H1 (cell line): ENCODE results near the gene KCNH4.

ENCODE experiments used
- BRCA1 ChIP-seq: IDR thresholded peaks from 2 replicates; pipeline ENCODE4 v1.6.1; 2012; ENCODE audit warnings: low read depth, low read length, improper control_type of control experiment
- CREB1 ChIP-seq: IDR thresholded peaks from 2 replicates; pipeline ENCODE4 v1.6.1; 2012; ENCODE audit warnings: inconsistent platforms
- EZH2 ChIP-seq: fragments of 200-600 bp; sonication (generic); IDR thresholded peaks from 2 replicates; pipeline ENCODE4 v1.7.1; 2012; ENCODE audit warnings: low read depth, mild to moderate bottlenecking, moderate library complexity, low read length, inconsistent platforms; ENCODE audit not compliant: severe bottlenecking
- POLR2A ChIP-seq, 2 experiments: IDR thresholded peaks; 1 replicate in 1 of 2; 2 replicates in 1 of 2; pipeline ENCODE4 v1.6.1; 2011; ENCODE audit warnings: low read depth in 2 of 2, low read length in 2 of 2, mild to moderate bottlenecking in 2 of 2; ENCODE audit errors: control extremely low read depth in 1 of 2
- RAD21 ChIP-seq, 2 experiments: IDR thresholded peaks in 1 of 2; conservative IDR thresholded peaks in 1 of 2; 2 replicates each; pipeline ENCODE4 v1.6.1; 2011; ENCODE audit warnings: low read depth in 2 of 2, low read length in 2 of 2, improper control_type of control experiment in 1 of 2, inconsistent platforms in 1 of 2, mild to moderate bottlenecking in 1 of 2, moderate library complexity in 1 of 2
- SP2 ChIP-seq: IDR thresholded peaks from 2 replicates; pipeline ENCODE4 v1.6.1; 2012; ENCODE audit warnings: mild to moderate bottlenecking, low read length, inconsistent platforms
- TAF1 ChIP-seq: IDR thresholded peaks from 2 replicates; pipeline ENCODE4 v1.6.1; 2011; ENCODE audit warnings: mild to moderate bottlenecking, low read depth, low read length
- TBP ChIP-seq: IDR thresholded peaks from 2 replicates; pipeline ENCODE4 v1.6.1; 2011; ENCODE audit warnings: low read depth, low read length, improper control_type of control experiment
- TF ChIP-seq, protein P1 (sequence below), 3 experiments: IDR thresholded peaks; 1 replicate in 2 of 3; 2 replicates in 1 of 3; pipeline versions ENCODE4 v1.5.1 to v1.6.1; 2011; ENCODE audit warnings: low read length in 3 of 3, mild to moderate bottlenecking in 3 of 3, inconsistent platforms in 2 of 3, low read depth in 1 of 3, moderate library complexity in 1 of 3; ENCODE audit not compliant: insufficient read depth in 1 of 3; ENCODE audit errors: control extremely low read depth in 1 of 3

DNA sequence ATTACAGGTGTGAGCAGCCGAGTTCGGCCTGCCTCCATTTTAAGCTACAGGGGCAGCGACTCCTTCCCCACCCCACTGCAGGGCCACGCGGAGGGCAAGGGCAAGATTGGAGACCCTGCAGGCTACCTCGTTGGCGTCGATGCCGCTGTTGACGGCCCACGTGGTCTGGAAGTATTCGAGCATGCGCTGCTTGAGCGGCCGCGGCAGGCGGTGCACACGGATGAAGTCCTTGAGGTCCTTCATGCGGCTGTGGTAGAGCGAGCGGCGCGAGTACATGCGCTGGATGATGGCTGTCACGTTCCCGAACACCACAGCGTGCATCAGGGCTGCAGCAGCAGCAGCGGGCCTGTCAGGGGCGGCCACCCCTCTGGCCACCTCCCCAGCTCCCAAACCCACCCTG is 11.6 kb downstream of the KCNH4 start:
- TF ChIP-seq TBP (no peak), RAD21 (IDR thresholded peaks at IDR 0.05 in 1 of 2, conservative IDR thresholded peaks at IDR 0.05 in 1 of 2; ENCODE audit: low read depth in 2 of 2, low read length in 2 of 2) (no peak), EZH2 (no peak), SP2 (no peak), POLR2A (IDR thresholded peaks at IDR 0.05; ENCODE audit: control extremely low read depth in 1 of 2, low read depth in 2 of 2, low read length in 2 of 2) (no peak), BRCA1 (no peak), CREB1 (no peak), TAF1 (no peak)
- TF ChIP-seq, protein P1, sequence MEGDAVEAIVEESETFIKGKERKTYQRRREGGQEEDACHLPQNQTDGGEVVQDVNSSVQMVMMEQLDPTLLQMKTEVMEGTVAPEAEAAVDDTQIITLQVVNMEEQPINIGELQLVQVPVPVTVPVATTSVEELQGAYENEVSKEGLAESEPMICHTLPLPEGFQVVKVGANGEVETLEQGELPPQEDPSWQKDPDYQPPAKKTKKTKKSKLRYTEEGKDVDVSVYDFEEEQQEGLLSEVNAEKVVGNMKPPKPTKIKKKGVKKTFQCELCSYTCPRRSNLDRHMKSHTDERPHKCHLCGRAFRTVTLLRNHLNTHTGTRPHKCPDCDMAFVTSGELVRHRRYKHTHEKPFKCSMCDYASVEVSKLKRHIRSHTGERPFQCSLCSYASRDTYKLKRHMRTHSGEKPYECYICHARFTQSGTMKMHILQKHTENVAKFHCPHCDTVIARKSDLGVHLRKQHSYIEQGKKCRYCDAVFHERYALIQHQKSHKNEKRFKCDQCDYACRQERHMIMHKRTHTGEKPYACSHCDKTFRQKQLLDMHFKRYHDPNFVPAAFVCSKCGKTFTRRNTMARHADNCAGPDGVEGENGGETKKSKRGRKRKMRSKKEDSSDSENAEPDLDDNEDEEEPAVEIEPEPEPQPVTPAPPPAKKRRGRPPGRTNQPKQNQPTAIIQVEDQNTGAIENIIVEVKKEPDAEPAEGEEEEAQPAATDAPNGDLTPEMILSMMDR (IDR thresholded peaks at IDR 0.05; ENCODE audit: control extremely low read depth in 1 of 3, insufficient read depth in 1 of 3, low read depth in 1 of 3, low read length in 3 of 3), result no peak
